Stimulated activated CD4-positive, alpha-beta T cell treated with anti-CD3 and anti-CD28 coated beads, TNF-alpha, amount 100 ng/mL, for 4 hours (primary cell): ENCODE results near the gene COL1A1.

ENCODE experiments used
- DNase-seq, 3 experiments: peaks; one replicate each; pipeline ENCODE4 v3.0.0-alpha.2; 2020; ENCODE audit warnings: low read depth in 3 of 3

Gene COL1A1

GRCh38 chr17:50141745-50142110, 59.7 kb downstream of the COL1A1 start:
- no peak for DNase-seq

- no peak for DNase-seq
These were observed 60.2 kb downstream of the COL1A1 start for GRCh38 chr17:50141026-50141744.

GRCh38 chr17:50139950-50140885, 61.2 kb downstream of the COL1A1 start:
- DNase-seq = peak; percentile 61 to 72 (median 65)

GRCh38 chr17:50139185-50139783, 62.1 kb downstream of the COL1A1 start:
- no peak for DNase-seq

- DNase-seq = no peak
These were observed 64.4 kb downstream of the COL1A1 start for GRCh38 chr17:50137042-50137441.

GRCh38 chr17:50136096-50136687, 65.2 kb downstream of the COL1A1 start:
- no peak for DNase-seq

GRCh38 chr17:50135316-50136095, 65.9 kb downstream of the COL1A1 start:
- DNase-seq = no peak

- no peak for DNase-seq
These were observed 67.0 kb downstream of the COL1A1 start for GRCh38 chr17:50134206-50135110.

- no peak for DNase-seq
These were observed 67.7 kb downstream of the COL1A1 start for GRCh38 chr17:50133769-50134099.
